NCI-H526 (cell line): ENCODE data around the gene SLA2.
"Not testable (repeated sequence)": the region's sequence is repeated elsewhere in the genome, so short reads cannot be mapped to it uniquely, and the experiment has no call there.

ENCODE experiments used
- DNase-seq, 2 experiments: peaks; one replicate each; lab custom pipeline; 2025; lab: John Stamatoyannopoulos, UW

SLA2 gene

GRCh38 chr20:36573798-36574365 is 72.1 kb downstream of the SLA2 start:
- peak in 1 of 2 experiments; percentile 60 for DNase-seq

DNA sequence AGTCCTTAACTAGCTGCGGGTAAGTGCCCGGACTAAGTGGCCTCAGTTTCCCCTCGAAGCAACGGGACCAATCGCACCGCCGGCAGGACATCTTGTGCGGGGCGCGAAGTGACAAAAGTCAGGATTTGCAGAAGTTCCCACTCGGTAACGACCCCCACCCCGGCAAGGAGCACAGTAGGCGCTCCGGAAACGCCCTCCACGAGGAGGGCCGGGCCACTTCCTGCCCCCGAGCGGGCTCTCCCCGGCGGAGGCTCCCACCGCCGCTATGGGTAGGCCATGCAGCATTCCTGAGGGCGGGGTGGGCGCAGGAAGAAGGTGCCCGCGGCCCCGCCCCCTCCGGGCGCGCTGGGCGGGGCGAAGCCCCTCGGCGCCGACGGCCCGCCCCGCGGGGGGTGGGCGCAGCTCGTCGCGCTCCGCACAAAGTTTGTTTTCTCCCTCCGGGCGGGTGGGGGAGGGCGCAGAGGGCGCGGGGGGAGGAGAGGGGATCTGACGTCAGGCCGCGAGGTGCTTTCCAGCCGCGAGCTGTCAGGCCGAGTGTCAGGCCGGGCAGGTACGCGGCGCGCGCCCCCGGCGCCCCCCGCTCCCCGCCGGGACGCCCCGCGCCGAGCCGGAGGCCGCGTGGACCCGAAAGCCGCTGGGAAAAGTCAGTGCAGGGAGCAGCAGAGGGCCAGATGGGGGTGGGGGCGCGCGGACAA is 72.7 kb downstream of the SLA2 start, which contains the start of gene TGIF2:
TSS of gene TGIF2 (plus strand) at position 495 of the 695 bp plus-strand sequence. CDS start 5,178 bp downstream, outside the sequence.
- peak; percentile 45 to 93 for DNase-seq

DNA sequence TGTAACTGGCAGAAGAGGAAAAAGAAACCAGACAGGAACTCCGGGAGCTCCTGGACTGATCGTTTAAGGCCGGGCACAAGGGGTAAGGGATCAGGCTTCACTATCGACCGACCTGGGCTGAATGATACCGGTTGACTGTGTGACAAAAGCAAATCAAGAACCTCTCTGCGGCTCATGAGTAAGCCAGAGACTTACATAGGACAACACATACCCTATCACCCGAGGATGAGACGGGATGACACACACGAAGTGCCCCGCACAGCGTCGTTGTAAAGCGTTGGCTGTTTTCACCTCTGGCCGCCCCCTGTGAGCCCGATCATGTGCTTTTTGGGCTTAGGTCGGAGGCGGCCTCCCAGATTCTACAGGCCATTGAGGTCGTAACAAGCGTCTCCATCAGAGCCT is 73.3 kb downstream of the SLA2 start:
- DNase-seq: peak in 1 of 2 experiments; percentile 33

GRCh38 chr20:36571564-36572504 is 74.2 kb downstream of the SLA2 start:
- DNase-seq: no peak

GRCh38 chr20:36569847-36570429 is 76.1 kb downstream of the SLA2 start:
- DNase-seq: no peak

DNA sequence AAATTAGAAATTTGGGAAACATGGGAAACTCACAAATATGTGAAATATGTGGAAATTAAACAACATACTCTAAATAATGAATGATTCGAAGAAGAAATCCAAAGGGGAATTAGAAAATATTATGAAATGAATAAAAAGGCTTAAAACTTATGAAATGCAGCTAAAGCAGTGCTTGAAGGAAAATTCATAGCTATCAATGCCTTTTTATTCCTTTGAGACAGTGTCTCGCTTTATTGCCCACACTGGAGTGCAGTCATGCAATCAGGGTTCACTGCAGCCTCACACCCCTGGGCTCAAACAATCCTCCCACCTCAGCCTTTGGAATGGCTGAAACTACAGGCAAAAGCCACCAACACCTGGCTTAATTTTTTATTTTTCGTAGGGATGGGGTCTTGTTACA is 80.5 kb downstream of the SLA2 start:
- DNase-seq: no peak

DNA sequence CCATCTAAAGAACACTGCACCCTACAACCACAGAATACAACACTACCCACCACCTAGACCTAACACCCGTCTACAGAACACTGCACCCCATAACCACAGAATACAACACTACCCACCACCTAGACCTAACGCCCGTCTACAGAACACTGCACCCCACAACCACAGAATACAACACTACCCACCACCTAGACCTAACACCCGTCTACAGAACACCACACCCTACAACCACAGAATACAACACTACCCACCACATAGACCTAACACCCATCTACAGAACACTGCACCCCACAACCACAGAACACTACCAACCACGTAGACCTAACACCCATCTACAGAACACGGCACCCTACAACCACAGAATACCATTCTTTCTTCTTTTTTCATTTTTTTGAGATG is 81.3 kb downstream of the SLA2 start:
- not testable (repeated sequence) for DNase-seq

- DNase-seq: not testable (repeated sequence)
Measured at GRCh38 chr20:36564078-36564725, 81.8 kb downstream of the SLA2 start.

GRCh38 chr20:36563374-36563773 is 82.6 kb downstream of the SLA2 start:
- DNase-seq: no peak

DNA sequence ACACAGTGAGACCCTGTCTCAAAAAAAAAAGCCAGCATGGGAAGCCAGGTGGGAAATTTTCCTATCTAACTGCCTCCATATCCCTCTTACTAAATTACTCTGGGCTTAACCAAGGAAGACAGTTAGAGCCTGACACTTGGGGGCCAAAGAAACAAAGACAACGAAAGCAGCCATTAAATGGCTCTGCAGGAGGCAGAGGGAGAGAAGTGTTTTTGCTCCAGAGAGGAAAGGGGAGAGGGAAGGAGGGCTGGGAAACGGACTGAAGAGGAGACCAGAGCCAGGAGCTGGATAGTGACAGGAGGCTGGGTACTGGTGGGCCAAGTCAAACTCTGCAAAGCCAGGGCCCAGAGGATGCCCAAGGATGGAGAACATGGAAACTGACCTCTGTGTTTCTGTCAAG is 83.3 kb downstream of the SLA2 start:
- DNase-seq: no peak
